HL-60 (cell line): ENCODE measurements around the gene TRIM68.

Experiments used
- DNase-seq, 2 experiments: peaks; one replicate each; pipeline ENCODE4 v3.0.0-alpha.2; 2010 to 2020; ENCODE audit warnings: low read depth in 1 of 2, low spot score in 1 of 2
- H3K27ac ChIP-seq: fragments of 250-450 bp; sonication (Bioruptor Pico); replicated peaks from 2 replicates; pipeline ENCODE4 v1.5.1; 2020; ENCODE audit warnings: mild to moderate bottlenecking, moderate library complexity
- H3K27me3 ChIP-seq: fragments of 250-450 bp; sonication (Bioruptor Pico); 2 replicates; pipeline ENCODE4 v1.5.1; 2021; ENCODE audit warnings: mild to moderate bottlenecking, moderate library complexity; ENCODE audit not compliant: insufficient read depth, poor library complexity, severe bottlenecking
- H3K4me3 ChIP-seq: replicated peaks from 2 replicates; pipeline ENCODE4 v1.5.1; 2011; ENCODE audit warnings: mild to moderate bottlenecking, control low read depth, low read length; ENCODE audit not compliant: insufficient read depth
- CTCF ChIP-seq: IDR thresholded peaks from one replicate; pipeline ENCODE4 v1.5.1; 2011; ENCODE audit warnings: low read length, control low read depth, inconsistent platforms; ENCODE audit not compliant: insufficient read depth
- GABPA ChIP-seq: IDR thresholded peaks from 2 replicates; pipeline ENCODE4 v1.6.1; 2012; ENCODE audit warnings: low read depth
- POLR2AphosphoS5 ChIP-seq: IDR thresholded peaks from 2 replicates; pipeline ENCODE4 v1.6.1; 2012; ENCODE audit warnings: low read depth
- REST ChIP-seq: IDR thresholded peaks from 2 replicates; pipeline ENCODE4 v1.6.1; 2012; ENCODE audit warnings: low read depth; ENCODE audit not compliant: insufficient replicate concordance
- SPI1 ChIP-seq: IDR thresholded peaks from 2 replicates; pipeline ENCODE4 v1.6.1; 2012; ENCODE audit warnings: low read depth, mild to moderate bottlenecking, borderline replicate concordance
- long read RNA-seq: library from polyadenylated mRNA; unstranded; transcript quantifications from one replicate; pipeline ENCODE4 v2.0.0, GENCODE V29; 2020

TRIM68 gene
- long read RNA-seq, transcript TRIM68-201 (7 exons, 3,352 nt): major isoform, 27 of 33 reads
- long read RNA-seq, partial matches to known transcripts: 1 of 33 reads
- long read RNA-seq, other reads (novel, unspliced or antisense): 2 of 33 reads

GRCh38 chr11:4607781-4608666 is at the start of gene TRIM68:
TRIM68 (minus strand) TSS chr11:4608231; CDS start chr11:4605504, 2,727 bp downstream.
- peak; percentile 63 to 97 for DNase-seq
- Histone ChIP-seq H3K27me3 (no peaks in the 10 kb centered on the region), H3K27ac (peak within 1 kb of the TSS; percentile 70), H3K4me3 (peak within 1 kb of the TSS; percentile 86)
- TF ChIP-seq SPI1 (no peak), CTCF (no peak), GABPA (no peak), REST (no peak), POLR2AphosphoS5 (peak; percentile 43; the same call in 1 of the 2 replicates)

- no peak overlapping the region for H3K27ac ChIP-seq
- no peak for DNase-seq
- H3K27me3 ChIP-seq: no peaks in the 10 kb centered on the region
- TF ChIP-seq SPI1 (no peak), CTCF (no peak), REST (no peak), GABPA (no peak), POLR2AphosphoS5 (no peak)
- H3K4me3 ChIP-seq: no peak overlapping the region
Observed at GRCh38 chr11:4654635-4655369, 46.8 kb upstream of the TRIM68 start.

- Histone ChIP-seq H3K4me3 (no peak overlapping the region), H3K27ac (no peak overlapping the region), H3K27me3 (peaks cover 5% of the 10 kb centered on the region)
- DNase-seq: no peak
- no peak for TF ChIP-seq SPI1
- no peak for TF ChIP-seq CTCF
- no peak for TF ChIP-seq POLR2AphosphoS5
- no peak for TF ChIP-seq GABPA
- no peak for TF ChIP-seq REST
Observed at GRCh38 chr11:4647766-4648165, 39.7 kb upstream of the TRIM68 start.
